GM12864 (cell line): ENCODE measurements around the gene TUBG1.
A peak's percentile ranks its signal among the peaks of the same experiment; 100 is the strongest.
"Not testable (repeated sequence)": the region's sequence is repeated elsewhere in the genome, so short reads cannot be mapped to it uniquely, and the experiment has no call there.

Source experiments
- DNase-seq: peaks from one replicate; pipeline ENCODE4 v3.0.0-alpha.2; 2011; ENCODE audit warnings: low read depth
- H3K4me3 ChIP-seq: 2 replicates; pipeline ENCODE4 v1.5.1; 2011; ENCODE audit warnings: mild to moderate bottlenecking, low read depth, low read length, control low read depth
- TF ChIP-seq, protein P1 (sequence below): IDR thresholded peaks from 2 replicates; pipeline ENCODE4 v1.5.1; 2011; ENCODE audit warnings: low read depth, mild to moderate bottlenecking, moderate library complexity, low read length, control low read depth, inconsistent platforms; ENCODE audit errors: missing control alignments

The TUBG1 gene

GRCh38 chr17:42653179-42654124 is 44.0 kb downstream of the TUBG1 start:
- TF ChIP-seq, protein P1, sequence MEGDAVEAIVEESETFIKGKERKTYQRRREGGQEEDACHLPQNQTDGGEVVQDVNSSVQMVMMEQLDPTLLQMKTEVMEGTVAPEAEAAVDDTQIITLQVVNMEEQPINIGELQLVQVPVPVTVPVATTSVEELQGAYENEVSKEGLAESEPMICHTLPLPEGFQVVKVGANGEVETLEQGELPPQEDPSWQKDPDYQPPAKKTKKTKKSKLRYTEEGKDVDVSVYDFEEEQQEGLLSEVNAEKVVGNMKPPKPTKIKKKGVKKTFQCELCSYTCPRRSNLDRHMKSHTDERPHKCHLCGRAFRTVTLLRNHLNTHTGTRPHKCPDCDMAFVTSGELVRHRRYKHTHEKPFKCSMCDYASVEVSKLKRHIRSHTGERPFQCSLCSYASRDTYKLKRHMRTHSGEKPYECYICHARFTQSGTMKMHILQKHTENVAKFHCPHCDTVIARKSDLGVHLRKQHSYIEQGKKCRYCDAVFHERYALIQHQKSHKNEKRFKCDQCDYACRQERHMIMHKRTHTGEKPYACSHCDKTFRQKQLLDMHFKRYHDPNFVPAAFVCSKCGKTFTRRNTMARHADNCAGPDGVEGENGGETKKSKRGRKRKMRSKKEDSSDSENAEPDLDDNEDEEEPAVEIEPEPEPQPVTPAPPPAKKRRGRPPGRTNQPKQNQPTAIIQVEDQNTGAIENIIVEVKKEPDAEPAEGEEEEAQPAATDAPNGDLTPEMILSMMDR = no peak
- H3K4me3 ChIP-seq = no peak overlapping the region
- DNase-seq = no peak

DNA sequence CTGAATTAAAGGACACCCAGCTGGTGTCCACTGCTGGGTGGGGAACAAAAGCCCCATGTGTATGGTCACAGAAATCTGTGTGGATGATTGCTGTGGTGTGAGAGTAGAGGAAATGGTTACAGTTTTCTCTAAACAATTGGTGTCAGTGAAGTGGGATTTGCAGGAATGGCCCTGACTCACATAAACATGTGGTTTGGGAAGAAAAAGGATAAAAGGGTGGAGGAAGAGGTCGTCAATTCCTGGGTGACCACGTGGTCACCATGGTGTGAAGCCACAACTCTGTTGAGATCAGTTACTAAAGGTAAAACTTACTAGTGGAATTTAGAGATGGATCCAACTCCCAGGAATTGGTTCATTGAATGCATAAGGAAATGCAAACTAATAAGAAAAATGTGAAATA is 46.0 kb downstream of the TUBG1 start:
- TF ChIP-seq, protein P1 = no peak
- DNase-seq = no peak
- no peak overlapping the region for H3K4me3 ChIP-seq

DNA sequence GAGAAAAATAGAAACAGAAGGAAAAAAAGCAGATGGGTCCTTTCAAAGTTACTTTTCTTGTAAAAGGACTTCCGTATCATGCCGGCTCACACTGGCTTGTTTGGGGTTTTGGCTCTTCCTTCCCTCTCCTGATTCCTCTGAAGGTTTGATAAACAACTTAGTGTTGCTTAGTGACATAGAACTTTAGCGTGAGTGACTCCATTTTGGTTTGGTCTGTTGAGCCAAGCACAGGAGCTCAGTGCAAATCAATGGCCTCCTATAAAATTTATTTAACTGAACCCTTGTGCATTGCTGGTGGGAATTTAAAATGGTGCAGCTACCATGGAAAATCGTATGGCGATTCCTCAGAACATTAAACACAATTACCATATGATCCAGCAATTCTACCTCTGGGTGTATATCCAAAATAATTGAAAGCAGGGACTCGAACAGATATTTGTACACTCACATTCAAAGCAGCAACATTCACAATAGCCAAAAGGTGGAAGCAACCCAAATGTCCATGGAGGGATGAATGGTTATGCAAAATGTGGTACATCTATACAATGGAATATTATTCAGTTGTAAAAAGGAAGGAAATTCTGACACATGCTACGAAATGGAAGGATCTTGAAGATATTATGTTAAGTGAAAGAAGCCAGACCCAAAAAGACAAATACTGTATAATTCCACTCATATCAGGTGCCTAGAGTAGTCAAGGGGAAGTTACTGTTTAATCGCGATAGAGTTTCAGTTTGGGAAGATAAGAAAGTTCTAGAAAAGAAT is 48.5 kb downstream of the TUBG1 start:
- TF ChIP-seq, protein P1 = no peak
- DNase-seq = no peak
- H3K4me3 ChIP-seq = no peak overlapping the region

- TF ChIP-seq, protein P1 = no peak
- H3K4me3 ChIP-seq = peak within 1 kb of the TSS; percentile 58
- no peak for DNase-seq
Observed at GRCh38 chr17:42659079-42659931, 49.8 kb downstream of the TUBG1 start, which contains the start of gene TUBG2. TUBG2 (plus strand) TSS chr17:42659284; CDS start chr17:42659504, 220 bp downstream.

DNA sequence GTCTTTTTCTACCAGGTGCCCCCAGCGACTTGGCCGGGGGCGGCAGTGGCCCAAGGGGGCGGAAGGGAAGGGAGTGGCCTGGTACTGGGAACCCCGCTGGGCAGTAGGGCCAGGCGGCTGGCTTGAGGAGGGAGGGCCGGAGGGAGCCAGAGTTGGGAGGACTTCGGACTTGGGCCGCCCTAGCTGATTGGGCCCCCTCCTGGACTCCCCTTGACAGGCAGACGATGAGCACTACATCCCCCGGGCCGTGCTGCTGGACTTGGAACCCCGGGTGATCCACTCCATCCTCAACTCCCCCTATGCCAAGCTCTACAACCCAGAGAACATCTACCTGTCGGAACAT is 50.4 kb downstream of the TUBG1 start:
- H3K4me3 ChIP-seq = peak overlapping the region; percentile 58

DNA sequence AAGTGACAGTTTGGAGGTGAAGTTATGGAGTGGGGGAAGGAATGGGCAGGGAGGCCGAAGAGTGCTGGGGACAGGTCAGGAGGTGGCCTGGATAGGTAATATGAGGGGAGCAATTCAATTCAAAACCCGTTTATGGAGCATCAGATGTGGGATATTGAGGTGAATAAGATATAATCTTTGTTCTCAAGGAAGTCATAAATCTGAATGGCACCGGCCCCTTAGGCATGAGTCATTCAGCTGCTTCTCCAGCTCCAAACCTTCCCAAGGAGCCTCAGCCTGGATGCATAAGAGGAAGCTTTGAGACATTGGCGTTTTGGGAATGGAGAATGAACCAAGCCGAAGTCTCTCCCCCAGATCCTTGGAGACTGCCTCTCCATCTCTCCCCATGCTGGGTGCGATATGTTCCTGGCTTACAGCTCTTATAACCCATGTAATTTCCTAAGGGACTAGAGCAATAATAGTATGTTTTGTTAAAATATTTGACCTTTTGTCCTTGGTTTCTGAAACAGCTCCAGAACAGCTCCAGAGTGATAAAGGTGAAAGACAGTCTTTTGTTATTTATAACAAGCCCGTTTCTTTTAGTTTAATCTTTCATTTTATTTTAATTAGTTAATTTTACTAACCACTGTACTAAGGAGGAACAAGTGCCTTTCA is 51.3 kb downstream of the TUBG1 start:
- DNase-seq = no peak
- no peak overlapping the region for H3K4me3 ChIP-seq
- TF ChIP-seq, protein P1 = no peak

More for the DNA sequence above, 50.4 kb downstream of the TUBG1 start:
- DNase-seq = not testable (repeated sequence)
